AG10803 (cell line): ENCODE results near the gene CEP250.

Experiments used
- DNase-seq: peaks from one replicate; pipeline ENCODE4 v3.0.0; 2010; ENCODE audit warnings: low read depth
- H3K4me3 ChIP-seq: 2 replicates; pipeline ENCODE4 v1.5.1; 2011; ENCODE audit warnings: mild to moderate bottlenecking, low read length, control low read depth
- TF ChIP-seq, protein P1 (sequence below): conservative IDR thresholded peaks from 2 replicates; pipeline ENCODE4 v1.5.1; 2011; ENCODE audit warnings: mild to moderate bottlenecking, low read length, control low read depth, inconsistent platforms

CEP250 gene

GRCh38 chr20:35497780-35498189 is 42.4 kb downstream of the CEP250 start:
- H3K4me3 ChIP-seq: no peak overlapping the region
- no peak for DNase-seq
- TF ChIP-seq, protein P1, sequence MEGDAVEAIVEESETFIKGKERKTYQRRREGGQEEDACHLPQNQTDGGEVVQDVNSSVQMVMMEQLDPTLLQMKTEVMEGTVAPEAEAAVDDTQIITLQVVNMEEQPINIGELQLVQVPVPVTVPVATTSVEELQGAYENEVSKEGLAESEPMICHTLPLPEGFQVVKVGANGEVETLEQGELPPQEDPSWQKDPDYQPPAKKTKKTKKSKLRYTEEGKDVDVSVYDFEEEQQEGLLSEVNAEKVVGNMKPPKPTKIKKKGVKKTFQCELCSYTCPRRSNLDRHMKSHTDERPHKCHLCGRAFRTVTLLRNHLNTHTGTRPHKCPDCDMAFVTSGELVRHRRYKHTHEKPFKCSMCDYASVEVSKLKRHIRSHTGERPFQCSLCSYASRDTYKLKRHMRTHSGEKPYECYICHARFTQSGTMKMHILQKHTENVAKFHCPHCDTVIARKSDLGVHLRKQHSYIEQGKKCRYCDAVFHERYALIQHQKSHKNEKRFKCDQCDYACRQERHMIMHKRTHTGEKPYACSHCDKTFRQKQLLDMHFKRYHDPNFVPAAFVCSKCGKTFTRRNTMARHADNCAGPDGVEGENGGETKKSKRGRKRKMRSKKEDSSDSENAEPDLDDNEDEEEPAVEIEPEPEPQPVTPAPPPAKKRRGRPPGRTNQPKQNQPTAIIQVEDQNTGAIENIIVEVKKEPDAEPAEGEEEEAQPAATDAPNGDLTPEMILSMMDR: no peak

GRCh38 chr20:35499271-35499670 is 43.9 kb downstream of the CEP250 start:
- H3K4me3 ChIP-seq: no peak overlapping the region
- TF ChIP-seq, protein P1: no peak
- no peak for DNase-seq

GRCh38 chr20:35502352-35502751 is 47.0 kb downstream of the CEP250 start:
- H3K4me3 ChIP-seq: no peak overlapping the region
- TF ChIP-seq, protein P1: no peak
- no peak for DNase-seq

GRCh38 chr20:35503281-35503680 is 47.9 kb downstream of the CEP250 start:
- no peak for DNase-seq
- TF ChIP-seq, protein P1: no peak
- no peak overlapping the region for H3K4me3 ChIP-seq

GRCh38 chr20:35503841-35504561 is 48.6 kb downstream of the CEP250 start:
- TF ChIP-seq, protein P1: no peak
- DNase-seq: no peak

GRCh38 chr20:35504751-35505150 is 49.4 kb downstream of the CEP250 start:
- H3K4me3 ChIP-seq: no peak overlapping the region
- TF ChIP-seq, protein P1: no peak
- no peak for DNase-seq

More at GRCh38 chr20:35503841-35504561, 48.6 kb downstream of the CEP250 start:
- no peak overlapping the region for H3K4me3 ChIP-seq

GRCh38 chr20:35506179-35506578 is 50.8 kb downstream of the CEP250 start:
- TF ChIP-seq, protein P1: no peak
- DNase-seq: no peak
- H3K4me3 ChIP-seq: no peak overlapping the region
